ENCODE data around the gene LARP1.

GRCh38 chr5:154762261-154762660 lies 7.1 kb downstream of the LARP1 start:
- no peak for TF ChIP-seq CTCF (IDR thresholded peaks at IDR 0.05; ENCODE audit: insufficient read depth, low read length, poor library complexity, severe bottlenecking)
- TF ChIP-seq EZH2phosphoT487 (conservative IDR thresholded peaks at IDR 0.05; ENCODE audit: low read length), result no peak
